Measurements from ENCODE around the gene SMG5.

GRCh38 chr1:156213644-156213966 lies 69.0 kb downstream of the SMG5 start:
- TF ChIP-seq CTCF (IDR thresholded peaks at IDR 0.05) (no peak), POLR2A (IDR thresholded peaks at IDR 0.05) (no peak)
